Activated effector memory CD4-positive, alpha-beta T cell treated with anti-CD3 and anti-CD28 coated beads, Interleukin-2, amount 50 U/mL, for 16 hours (primary cell): Measurements from ENCODE around the gene CFAP61.
"Not testable (repeated sequence)": the region's sequence is repeated elsewhere in the genome, so short reads cannot be mapped to it uniquely, and the experiment has no call there.

Experiments used
- DNase-seq: peaks from one replicate; pipeline ENCODE4 v3.0.0-alpha.2; 2020

Gene CFAP61

DNA sequence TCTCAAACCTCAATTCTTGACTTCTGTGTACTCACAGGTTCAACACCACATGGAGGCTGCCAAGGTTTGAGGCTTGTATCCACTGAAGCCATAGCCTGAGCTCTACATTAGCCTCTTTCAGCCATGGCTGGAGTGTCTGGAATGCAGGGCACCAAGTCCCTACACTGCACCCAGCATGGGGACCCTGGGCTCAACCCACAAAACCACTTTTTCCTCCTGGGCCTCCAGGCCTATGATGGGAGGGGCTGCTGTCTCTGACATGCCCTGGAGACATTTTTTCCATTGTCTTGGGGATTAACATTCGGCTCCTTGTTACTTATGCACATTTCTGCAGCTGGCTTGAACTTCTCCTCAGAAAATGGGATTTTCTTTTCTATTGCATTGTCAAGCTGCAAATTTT lies 192.1 kb downstream of the CFAP61 start:
- not testable (repeated sequence) for DNase-seq

DNA sequence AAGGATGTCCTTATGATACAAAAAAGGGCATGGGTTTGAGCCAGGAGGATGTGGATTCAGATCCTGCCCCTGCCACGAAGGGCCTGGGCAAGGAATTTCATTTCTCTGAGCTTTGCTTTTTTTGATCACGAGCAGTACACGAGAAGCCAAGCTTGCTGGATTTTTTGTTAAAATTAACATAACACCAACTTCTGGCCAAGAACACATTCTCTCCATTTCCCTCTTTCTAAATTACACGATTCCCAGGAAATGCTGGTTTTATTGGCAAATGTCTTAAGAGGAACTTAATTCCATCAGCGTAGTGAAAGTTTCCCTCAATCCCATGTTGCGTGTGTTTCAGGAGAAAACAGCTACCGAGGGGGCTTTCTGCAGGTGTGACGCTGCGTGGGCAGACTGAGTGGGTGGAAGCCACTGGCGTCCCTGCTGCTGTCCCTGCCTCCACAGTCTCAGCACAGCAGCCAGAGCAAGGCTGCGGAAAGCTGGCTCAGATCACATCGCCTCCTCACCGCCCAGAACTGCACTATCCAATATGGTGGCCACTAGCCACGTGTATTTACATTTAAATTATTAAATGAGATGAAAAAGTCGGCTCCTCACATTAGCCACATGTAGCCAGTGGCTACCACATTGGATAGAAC lies 194.8 kb downstream of the CFAP61 start:
- DNase-seq = no peak

DNA sequence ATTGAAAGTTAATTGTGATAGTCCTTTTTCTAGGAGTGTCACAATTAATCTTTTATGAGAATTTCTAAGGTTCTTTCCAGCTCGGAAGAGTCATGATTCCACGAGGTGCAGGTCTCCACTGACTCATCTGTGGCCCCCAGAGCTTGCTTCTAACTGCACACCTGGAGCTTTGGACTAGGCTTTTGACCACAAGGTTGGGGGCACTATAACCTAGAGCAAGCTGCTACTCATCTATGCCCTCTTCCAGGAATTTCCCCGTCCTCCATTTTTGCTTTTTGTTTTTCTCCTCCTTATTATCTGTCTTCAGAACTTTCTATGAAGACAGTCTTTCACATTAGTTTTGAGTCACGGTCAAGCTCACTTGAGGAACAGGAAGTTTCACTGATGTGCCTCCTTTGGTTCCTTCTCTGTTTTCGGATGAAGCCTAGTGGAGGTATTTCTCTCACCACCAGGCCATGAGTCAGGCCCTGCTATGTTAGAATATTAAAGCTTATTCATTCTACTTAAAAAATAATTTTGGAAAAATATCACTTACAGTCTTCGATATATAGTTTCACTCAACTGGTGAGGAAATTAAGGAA lies 196.4 kb downstream of the CFAP61 start:
- DNase-seq = no peak

DNA sequence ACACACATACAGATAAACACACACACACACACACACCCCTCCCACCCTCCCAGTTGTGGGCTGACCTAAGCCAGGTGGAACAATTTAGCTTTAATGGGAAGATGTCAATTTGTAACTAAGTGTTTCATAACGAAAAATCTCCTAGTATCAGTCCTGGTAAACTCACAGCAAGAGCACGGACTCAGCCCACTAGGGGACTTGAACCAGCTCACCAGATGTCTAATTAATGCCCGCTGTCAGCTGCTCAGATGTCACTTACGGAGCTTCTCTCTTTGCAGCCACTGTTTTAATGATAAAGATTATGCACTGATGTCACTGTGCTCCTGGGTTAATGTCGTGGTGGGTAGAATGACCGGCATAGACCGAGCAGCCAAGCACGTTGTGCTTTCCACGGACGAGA lies 199.0 kb downstream of the CFAP61 start:
- no peak for DNase-seq

DNA sequence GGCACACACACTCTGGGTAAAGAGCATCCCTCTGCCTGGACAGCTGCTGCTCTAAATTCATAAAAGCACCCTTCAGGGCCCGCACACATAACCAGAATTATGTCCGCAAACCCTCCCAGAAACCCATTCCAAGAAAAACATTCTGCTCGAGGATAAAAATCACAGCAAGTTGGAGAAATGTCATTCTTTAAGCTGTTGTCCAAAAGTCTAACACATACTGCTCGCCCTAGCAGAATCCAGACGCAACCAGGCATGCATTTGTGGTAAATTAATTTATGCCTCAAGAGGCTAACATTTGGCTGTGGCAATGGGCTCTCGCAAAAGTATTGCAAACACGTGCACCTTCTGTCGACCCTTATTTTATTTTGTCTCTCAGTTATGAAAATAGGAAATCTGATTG lies 199.5 kb downstream of the CFAP61 start:
- no peak for DNase-seq

DNA sequence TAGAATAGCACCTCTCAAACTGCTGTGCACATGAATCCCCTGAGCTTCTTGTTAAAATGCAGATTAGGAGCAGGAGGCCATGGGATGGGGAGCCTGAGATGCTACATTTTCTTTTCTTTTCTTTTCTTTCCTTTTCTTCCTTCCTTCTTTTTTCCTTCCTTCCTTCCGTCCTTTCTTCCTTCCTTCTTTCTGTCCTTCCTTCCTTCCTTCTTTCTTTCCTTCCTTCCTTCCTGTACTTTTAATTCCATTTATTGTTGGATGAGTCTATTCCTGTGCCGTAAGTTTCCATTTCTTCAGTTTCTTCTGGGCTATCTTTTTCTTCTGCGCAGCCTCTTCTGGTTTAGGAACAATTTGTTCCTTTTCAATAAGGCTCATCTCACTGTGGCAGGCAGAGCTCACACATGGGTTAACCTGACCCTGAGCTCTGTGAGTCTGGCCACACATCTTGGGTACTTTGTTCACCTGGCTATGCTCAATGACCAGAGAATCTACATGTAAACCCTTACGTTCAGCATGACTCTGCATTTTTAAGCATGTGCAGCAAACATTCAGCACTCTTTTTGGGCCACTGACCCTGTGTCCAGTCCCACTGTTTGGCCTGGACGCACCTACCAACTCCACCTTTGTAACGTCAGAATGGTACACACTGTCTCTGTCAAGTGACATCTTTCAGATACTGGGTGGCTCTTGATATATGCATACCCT lies 200.9 kb downstream of the CFAP61 start:
- no peak for DNase-seq

DNA sequence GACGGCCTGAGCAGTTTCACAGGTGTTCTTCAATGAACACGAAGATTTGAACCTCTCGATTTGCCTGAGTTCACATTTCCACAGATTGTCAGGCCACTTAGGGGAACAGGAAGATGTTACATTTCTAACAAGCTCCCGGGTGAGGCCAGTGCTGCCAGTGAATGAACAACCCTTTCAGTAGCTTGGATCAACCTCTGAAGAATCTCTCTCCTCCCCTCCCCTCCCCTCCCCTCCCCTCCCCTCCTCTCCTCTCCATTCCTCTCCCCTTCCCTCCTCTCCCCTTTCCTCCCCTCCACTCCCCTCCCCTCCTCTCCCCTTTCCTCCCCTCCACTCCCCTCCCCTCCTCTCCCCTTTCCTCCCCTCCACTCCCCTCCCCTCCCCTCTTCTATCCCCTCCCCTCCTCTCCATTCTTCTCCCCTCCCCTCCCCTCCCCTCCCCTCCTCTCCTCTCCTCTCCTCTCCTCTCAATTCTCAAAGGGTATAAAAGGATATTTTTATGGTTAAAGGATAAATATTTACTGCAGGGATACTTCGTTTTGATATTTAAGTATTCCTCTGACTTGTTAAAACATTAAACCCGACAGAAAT lies 201.5 kb downstream of the CFAP61 start:
- no peak for DNase-seq

DNA sequence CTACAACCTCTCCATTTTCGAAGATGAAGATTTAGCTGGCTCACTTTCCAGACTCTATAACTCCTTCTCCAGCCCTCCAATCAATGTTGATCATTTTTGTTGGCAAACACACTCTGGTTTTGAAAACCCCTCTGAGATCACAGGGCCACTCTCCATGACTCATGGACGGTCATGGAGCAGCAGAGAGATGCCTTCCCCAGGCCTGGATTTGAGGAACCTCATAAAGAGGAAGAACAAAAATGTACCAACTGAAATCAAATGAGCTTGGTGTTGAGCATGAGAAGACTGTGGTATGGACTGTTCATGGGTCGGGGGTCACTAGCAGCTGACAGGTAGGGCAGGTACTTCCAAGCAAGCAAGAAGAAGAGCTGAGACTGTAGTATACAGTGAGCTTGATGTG lies 202.8 kb downstream of the CFAP61 start:
- no peak for DNase-seq

DNA sequence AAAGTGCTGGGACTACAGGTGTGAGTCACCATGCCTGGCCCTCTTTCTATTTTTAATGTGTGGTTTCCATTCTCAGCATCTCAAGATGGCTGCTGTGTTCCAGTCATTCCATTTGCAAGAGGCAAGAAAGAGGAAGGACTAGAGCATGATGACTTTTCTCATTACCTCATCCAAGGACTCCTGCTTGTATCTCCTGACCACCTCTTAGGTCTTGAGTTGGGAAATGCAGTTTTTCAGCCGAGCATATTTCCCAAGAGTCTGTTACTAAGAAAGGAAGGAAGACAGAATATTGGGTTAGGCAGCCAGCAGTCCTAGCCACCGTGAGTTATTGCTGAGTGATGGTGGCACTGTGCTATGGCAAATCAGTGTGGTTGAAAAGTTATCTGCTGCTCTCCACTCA lies 207.2 kb downstream of the CFAP61 start:
- DNase-seq = no peak

DNA sequence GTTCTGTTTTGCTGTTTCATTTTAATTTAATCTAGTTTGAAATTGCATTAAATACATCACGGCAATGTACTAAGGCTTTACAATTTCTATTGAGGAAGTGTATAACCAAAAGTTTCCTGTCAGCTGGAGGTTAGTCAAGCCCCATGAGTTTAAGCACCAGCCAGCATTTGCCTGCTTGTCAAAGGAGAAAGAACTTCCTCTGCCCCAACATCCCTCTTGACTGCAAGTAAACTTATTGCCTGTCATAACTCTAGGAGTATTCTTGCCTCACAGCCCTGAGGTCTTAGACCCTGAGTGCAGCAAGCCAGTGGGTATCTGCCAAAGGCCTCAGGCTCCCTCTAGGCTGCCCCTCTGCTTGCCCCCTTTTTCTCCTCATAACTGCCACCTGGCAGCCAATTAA lies 208.8 kb downstream of the CFAP61 start:
- no peak for DNase-seq

DNA sequence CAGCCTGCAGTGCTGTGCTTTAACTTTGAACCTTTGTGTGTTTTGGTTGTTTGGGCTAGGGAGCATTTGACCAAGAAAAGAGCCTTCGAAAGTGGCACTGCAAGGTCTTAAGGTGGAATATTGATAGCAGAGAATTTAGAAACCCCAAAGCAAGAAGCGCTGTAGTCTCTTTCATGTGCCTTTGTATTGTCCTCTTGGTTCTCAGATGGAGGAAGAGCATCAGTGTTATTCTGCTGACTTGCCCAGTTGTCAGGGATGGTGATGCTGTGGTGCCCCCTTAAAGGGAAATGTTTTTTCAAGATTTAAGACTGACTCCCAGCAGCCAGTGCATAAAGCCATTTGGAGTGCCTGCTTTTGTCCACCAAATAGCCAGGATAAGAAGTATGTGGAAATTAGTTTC lies 212.9 kb downstream of the CFAP61 start:
- DNase-seq = no peak

DNA sequence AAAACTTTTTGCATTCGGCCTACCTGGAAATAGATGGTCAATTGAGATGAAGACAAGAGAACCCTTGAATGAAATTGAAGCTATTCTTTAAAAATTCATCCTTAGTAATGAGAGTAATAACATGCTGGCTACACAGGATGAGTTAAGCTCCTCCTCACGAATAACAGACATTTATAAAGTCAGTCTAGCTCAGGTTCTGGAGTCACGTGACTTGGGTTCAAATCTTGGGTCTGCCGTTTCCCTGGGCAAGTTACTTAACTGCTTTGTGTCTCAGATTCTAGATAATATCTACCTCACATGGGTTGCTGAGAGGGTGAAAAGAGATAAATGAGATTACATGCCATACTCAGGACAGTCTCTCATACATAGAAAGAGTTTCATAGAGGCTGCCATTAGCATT lies 214.2 kb downstream of the CFAP61 start:
- DNase-seq = no peak

DNA sequence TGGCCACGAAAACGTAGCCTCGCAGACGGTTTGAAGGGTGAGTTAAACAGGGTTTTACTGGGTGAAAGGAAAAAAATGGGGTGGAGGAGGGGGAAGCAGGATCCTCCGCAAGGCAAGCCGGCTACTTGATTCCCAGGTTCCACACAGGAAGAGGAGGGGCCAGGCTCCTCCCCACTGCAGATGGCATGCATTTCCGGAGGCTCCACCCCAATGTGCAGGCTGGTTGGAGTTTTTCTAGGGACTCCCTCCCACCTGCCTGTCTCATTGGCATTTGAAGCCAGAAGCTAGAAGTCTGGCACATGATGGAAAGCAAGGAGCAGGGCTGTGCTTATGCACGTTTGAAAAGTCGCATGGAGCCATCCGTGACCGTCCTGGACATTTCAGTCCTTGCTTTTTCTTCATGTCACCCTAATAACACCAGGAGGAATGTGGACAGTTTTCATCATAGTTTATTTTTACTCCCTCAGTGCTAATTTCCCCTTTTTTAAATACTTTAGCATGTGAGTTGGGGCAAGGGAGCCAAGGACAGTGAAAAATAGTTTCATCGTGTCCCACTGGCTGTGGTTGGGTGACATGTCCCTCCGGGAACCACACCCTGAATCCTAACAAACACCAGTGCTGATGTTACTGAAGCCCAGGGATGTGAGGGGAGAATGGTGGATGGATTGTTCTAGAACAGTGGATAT lies 215.5 kb downstream of the CFAP61 start:
- no peak for DNase-seq

DNA sequence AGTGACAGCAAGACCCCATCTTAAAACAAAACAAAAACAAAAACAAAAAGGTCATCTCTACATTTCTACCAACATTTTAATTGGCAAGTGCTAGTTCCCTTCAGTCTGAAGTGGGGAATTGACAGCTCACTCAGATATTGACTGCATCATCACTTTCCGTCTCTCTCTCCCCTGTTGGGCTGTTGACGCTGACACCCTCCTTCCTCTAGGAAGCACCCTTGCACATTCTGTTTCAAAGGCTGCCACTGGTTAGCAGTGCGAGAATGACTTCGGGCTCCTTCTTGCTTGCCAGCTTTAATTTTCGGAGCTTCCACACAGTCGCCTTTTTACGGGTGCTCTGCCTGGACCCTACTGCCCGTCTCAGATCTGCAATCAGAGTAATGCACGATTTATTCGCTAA lies 218.9 kb downstream of the CFAP61 start:
- DNase-seq = no peak

DNA sequence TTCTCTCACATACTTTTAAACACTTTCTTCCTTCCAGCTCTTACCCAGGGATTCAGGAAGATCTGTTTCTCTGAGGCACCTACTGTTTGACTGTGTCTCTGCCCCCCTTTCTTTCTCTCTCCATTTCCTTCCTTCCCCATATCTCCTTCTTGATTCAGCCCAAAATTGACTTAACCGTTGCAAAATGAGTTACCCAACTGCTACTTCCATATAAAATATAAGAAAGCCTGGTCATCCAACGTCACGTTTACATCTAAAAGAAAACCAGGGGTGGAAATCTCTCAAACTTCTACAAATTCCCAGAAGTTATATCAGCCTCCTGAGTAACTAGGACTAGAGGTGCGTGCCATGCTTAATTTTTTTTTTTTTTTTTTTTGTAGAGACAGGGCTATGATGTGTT lies 220.4 kb downstream of the CFAP61 start:
- DNase-seq = no peak

DNA sequence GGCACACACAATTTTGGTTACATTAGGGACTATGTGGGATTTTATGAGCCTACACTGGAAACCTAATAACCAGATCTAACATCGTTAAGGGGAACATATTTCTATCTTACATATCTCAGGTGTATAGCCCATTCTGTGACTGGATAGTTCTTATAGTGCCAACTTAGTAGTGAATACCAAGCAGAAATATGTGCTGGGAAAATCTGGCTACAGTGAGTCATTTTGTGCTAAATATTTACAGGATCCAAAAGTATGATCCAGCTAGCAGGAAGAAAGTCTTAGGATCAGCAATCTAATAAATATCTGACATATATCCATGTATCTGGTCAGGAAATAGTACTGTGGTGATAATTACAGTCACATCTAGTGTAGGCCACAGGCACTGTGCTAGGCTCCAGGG lies 221.0 kb downstream of the CFAP61 start:
- DNase-seq = no peak

DNA sequence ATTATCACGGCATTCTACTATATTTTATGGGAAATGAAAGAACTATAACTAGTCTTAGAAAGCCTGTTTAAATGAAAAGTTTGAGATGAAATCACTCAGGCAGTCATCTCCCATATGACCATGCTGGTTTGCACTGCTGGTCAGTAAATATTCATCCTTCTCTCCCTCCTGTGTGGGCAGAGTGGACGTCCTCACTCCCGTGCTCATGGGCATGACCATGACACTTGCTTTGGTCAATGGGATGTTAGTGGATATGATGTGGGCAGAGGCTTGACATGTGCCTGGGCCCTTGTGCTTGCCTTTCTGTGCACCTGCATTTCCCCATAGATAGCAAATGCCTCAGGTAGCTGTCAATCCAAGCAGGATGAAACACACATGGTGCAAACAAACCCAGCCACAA lies 222.5 kb downstream of the CFAP61 start:
- no peak for DNase-seq

DNA sequence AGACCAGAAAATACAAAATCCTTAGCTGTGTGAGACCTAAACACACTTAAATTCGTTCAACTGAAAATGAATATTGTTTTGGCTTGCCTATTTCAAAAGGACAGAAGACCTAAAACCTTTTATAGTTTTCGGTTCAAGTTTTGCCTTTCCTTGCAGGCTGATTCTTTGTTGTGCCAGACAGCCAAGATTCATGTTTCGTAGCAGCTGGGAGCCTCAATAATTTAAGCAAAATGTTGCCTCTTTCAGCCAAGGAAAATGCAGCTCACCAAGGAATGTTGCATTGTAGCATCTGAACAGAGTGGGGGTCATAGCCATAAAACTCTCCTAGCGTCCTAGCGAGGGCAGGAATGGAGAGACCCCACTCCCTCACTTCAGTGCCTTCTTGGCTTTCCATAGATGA lies 223.3 kb downstream of the CFAP61 start:
- DNase-seq = no peak

DNA sequence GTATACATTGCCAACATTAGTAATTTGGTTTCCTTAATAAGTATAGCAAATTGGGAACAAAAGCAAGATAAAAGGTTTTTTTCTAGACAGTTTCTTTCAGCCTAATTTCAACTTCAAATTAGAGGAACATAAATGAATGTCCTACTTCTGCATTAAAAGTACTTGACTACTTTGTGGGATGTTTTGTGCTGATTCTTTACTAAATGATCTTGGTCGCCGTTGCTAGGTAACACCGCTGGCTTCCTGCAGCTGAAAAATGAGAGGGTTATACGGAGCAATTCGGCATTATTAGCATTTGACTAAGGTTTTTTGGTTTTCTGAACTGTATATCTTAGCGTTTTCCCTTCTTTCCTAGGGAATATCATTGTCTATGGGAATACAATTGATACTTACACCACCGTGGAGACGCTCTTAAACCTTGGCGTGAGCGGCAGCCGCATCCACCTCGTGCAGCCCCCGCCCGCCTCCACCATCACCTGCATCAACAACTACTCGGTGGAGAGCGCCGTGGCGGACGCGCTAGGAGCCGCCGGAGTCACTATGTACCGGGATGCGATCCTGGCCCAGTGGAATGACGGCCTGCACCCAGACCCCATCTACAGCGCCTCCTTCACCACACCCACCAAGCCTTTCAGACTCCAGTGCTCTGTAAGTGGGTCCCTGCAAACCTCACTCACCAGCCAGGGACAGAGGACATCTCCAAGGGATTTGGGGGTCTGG lies 224.6 kb downstream of the CFAP61 start:
- no peak for DNase-seq

DNA sequence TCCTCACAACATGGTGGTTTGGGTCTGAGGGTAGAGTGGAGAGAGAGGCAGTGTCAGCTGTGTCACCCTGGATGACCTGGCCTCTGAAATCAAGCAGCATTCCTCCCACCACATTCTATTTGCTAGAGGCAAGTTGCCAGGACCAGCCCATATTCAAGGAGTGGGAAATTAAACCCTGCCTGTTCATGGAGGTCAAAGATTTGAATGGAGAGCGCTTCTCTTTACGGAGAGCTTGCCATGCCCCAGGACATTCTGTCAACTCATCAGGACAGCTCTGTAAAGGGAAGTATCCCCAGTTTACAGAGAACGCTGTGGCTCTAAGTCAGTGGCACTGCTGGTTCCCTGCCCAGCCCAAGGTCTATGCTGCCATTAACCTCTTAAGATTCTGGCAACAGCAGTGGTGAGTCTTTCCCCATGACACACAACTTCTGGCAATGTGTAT lies 225.6 kb downstream of the CFAP61 start:
- DNase-seq = no peak

DNA sequence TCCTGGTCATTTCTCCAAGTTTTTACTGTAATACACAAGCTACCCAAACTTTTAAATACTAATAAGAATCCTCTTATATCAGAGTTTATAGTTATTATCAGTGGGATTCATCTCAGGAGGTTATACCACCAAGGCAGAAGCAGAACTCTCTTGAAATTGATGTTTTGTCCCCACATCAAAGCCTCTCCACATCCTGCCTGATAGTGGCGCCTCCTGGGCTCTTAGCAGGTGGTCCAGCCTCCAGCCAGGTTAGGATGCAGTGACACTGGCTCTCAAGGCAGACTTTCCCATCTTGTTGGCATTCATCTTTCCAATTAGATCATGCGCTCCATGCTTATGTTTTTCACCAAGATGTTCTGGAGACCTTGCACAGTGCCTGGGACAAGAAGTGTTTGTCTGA lies 233.7 kb downstream of the CFAP61 start:
- DNase-seq = no peak

DNA sequence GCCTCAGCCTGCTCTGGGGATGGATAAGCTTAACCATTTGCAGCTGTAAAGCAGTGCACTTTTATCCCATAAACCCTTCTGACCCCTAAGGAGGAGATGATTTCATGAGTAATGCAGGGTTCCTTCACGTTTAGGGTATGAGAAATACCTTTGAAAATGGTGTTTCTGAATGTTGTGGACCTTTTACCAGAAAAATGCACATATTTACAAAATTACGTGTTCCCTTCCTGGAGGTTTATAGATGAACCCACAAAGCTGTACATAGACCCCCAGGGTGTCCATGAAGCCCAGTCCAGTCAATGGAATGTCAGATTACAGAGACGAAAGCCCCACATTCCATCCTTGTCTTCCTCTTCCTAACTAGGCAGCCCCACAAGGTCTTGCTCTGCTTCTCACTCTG lies 237.0 kb downstream of the CFAP61 start:
- no peak for DNase-seq

DNA sequence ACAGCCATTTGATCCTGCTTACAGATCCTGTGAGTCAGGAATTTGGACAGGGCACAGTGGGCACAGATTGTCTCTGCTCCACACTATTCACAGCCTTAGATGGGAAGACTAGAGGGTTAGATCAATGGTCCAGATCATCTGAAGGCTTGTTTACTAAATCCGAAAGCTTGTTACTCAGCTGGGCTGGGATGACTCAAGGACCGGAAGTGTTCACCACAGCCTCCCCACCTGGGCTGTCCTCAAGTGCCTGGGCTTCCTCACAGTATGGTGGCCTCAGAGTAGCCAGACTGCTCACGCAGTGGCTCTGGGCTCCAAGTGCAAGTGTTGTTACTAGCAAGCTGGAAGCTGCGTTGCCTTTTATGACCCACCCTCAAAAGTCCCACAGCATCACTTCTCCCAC lies 240.1 kb downstream of the CFAP61 start:
- DNase-seq = no peak
